Measurements from ENCODE around the gene CCDC171.

Gene CCDC171

GRCh38 chr9:15867334-15867733 is 314.5 kb downstream of the CCDC171 start:
- in situ Hi-C loops (cut with MboI; ENCODE audit: low sequenced_read_pairs) = no loop called here

- in situ Hi-C loops (cut with MboI; ENCODE audit: low sequenced_read_pairs) = no loop called here
Observed at GRCh38 chr9:15867988-15868387, 315.1 kb downstream of the CCDC171 start.

- in situ Hi-C loops (cut with MboI; ENCODE audit: low sequenced_read_pairs) = no loop called here
Observed at GRCh38 chr9:15873573-15874177, 320.8 kb downstream of the CCDC171 start.

GRCh38 chr9:15882328-15882727 is 329.5 kb downstream of the CCDC171 start:
- in situ Hi-C loops (cut with MboI; ENCODE audit: low sequenced_read_pairs) = no loop called here

GRCh38 chr9:15882883-15883282 is 330.0 kb downstream of the CCDC171 start:
- in situ Hi-C loops (cut with MboI; ENCODE audit: low sequenced_read_pairs) = no loop called here

GRCh38 chr9:15885464-15885863 is 332.6 kb downstream of the CCDC171 start:
- in situ Hi-C loops (cut with MboI; ENCODE audit: low sequenced_read_pairs) = no loop called here

- in situ Hi-C loops (cut with MboI; ENCODE audit: low sequenced_read_pairs) = no loop called here
Observed at GRCh38 chr9:15889555-15889954, 336.7 kb downstream of the CCDC171 start.

GRCh38 chr9:15901572-15901971 is 348.7 kb downstream of the CCDC171 start:
- in situ Hi-C loops (cut with MboI; ENCODE audit: low sequenced_read_pairs) = no loop called here

GRCh38 chr9:15909297-15909696 is 356.5 kb downstream of the CCDC171 start:
- in situ Hi-C loops (cut with MboI; ENCODE audit: low sequenced_read_pairs) = no loop called here

GRCh38 chr9:15915711-15916110 is 362.9 kb downstream of the CCDC171 start:
- in situ Hi-C loops (cut with MboI; ENCODE audit: low sequenced_read_pairs) = no loop called here

- in situ Hi-C loops (cut with MboI; ENCODE audit: low sequenced_read_pairs) = no loop called here
Observed at GRCh38 chr9:15927161-15927560, 374.3 kb downstream of the CCDC171 start.

- in situ Hi-C loops (cut with MboI; ENCODE audit: low sequenced_read_pairs) = no loop called here
Observed at GRCh38 chr9:15935661-15936305, 382.9 kb downstream of the CCDC171 start.

GRCh38 chr9:15936306-15936921 is 383.6 kb downstream of the CCDC171 start:
- in situ Hi-C loops (cut with MboI; ENCODE audit: low sequenced_read_pairs) = no loop called here

GRCh38 chr9:15942831-15943424 is 390.1 kb downstream of the CCDC171 start:
- in situ Hi-C loops (cut with MboI; ENCODE audit: low sequenced_read_pairs) = no loop called here

- in situ Hi-C loops (cut with MboI; ENCODE audit: low sequenced_read_pairs) = no loop called here
Observed at GRCh38 chr9:15944341-15944740, 391.5 kb downstream of the CCDC171 start.

- in situ Hi-C loops (cut with MboI; ENCODE audit: low sequenced_read_pairs) = no loop called here
Observed at GRCh38 chr9:15959663-15960062, 406.8 kb downstream of the CCDC171 start.

- in situ Hi-C loops (cut with MboI; ENCODE audit: low sequenced_read_pairs) = no loop called here
Observed at GRCh38 chr9:15961217-15961616, 408.4 kb downstream of the CCDC171 start.

- in situ Hi-C loops (cut with MboI; ENCODE audit: low sequenced_read_pairs) = no loop called here
Observed at GRCh38 chr9:15965246-15965745, 412.5 kb downstream of the CCDC171 start.

GRCh38 chr9:15966471-15966870 is 413.6 kb downstream of the CCDC171 start:
- in situ Hi-C loops (cut with MboI; ENCODE audit: low sequenced_read_pairs) = no loop called here

GRCh38 chr9:15967068-15967467 is 414.2 kb downstream of the CCDC171 start:
- in situ Hi-C loops (cut with MboI; ENCODE audit: low sequenced_read_pairs) = no loop called here

- in situ Hi-C loops (cut with MboI; ENCODE audit: low sequenced_read_pairs) = no loop called here
Observed at GRCh38 chr9:15972760-15973159, 419.9 kb downstream of the CCDC171 start.

Measured in HL-60/S4 treated with phorbol 12-myristate 13-acetate at 8.2 ng/mL for 4 days and 3 days (cell line).